Naive thymus-derived CD4-positive, alpha-beta T cell (primary cell): ENCODE measurements around the gene PNLDC1. TPM values are rescaled to one million over a fixed set of nuclear protein-coding genes. Genes with fewer than 3 reads are reported as not detected.
"Not testable (repeated sequence)": the region's sequence is repeated elsewhere in the genome, so short reads cannot be mapped to it uniquely, and the experiment has no call there.

Source experiments
- ATAC-seq: fragments of 150-1000 bp; cut with Tn5 transposase; 2 replicates; pipeline ENCODE4 v1.10.0; 2021; ENCODE audit warnings: mild to moderate bottlenecking, moderate library complexity
- CTCF ChIA-PET: fragments of 350-600 bp; sonication (Branson Sonifier 250); formaldehyde crosslinking; loops from one replicate; lab custom pipeline; 2021; ENCODE audit warnings: antibody characterized with exemption; lab: Charles Lee
- POLR2A ChIA-PET: fragments of 350-600 bp; sonication (Branson Sonifier 250); formaldehyde crosslinking; loops from one replicate; lab custom pipeline; 2021; ENCODE audit warnings: antibody characterized with exemption, inconsistent platforms; lab: Charles Lee
- DNase-seq, 9 donors: peaks; one replicate each; pipeline versions ENCODE4 v3.0.0 to v3.0.0-alpha.2; 2020 to 2022; ENCODE audit warnings: mixed read lengths in 1 of 9
- H3K27ac ChIP-seq: one replicate; pipeline ENCODE4 v1.7.0; 2013; ENCODE audit warnings: mild to moderate bottlenecking, low read depth, low read length, moderate library complexity
- H3K27me3 ChIP-seq, 2 donors: one replicate each; pipeline ENCODE4 v1.7.0; 2013; ENCODE audit warnings: low read length in 2 of 2, mild to moderate bottlenecking in 2 of 2, moderate library complexity in 2 of 2; ENCODE audit not compliant: control insufficient read depth in 2 of 2, insufficient read depth in 2 of 2
- H3K36me3 ChIP-seq, 3 experiments: 1 replicate in 2 of 3; 2 replicates in 1 of 3; pipeline ENCODE4 v1.7.0; 2013; ENCODE audit warnings: low read length in 3 of 3, mild to moderate bottlenecking in 3 of 3, moderate library complexity in 1 of 3; ENCODE audit not compliant: insufficient read depth in 3 of 3, control insufficient read depth in 2 of 3
- H3K4me1 ChIP-seq, 2 donors: one replicate each; pipeline ENCODE4 v1.7.0; 2013; ENCODE audit warnings: low read length in 2 of 2, mild to moderate bottlenecking in 2 of 2, moderate library complexity in 1 of 2; ENCODE audit not compliant: control insufficient read depth in 2 of 2, insufficient read depth in 2 of 2
- H3K4me3 ChIP-seq: 2 replicates; pipeline ENCODE4 v1.7.0; 2013; ENCODE audit warnings: mild to moderate bottlenecking, low read length
- H3K9me3 ChIP-seq, 3 experiments: 1 replicate in 2 of 3; 2 replicates in 1 of 3; pipeline ENCODE4 v1.7.0; 2013; ENCODE audit warnings: low read length in 3 of 3; ENCODE audit not compliant: control insufficient read depth in 2 of 3
- H3K27ac Mint-ChIP-seq, 9 donors: one replicate each; pipeline ENCODE4 v1.8.0; 2020 to 2022; ENCODE audit warnings: mixed read lengths in 9 of 9, mild to moderate bottlenecking in 8 of 9, moderate library complexity in 5 of 9, inconsistent platforms in 2 of 9
- H3K27me3 Mint-ChIP-seq, 5 donors: one replicate each; pipeline ENCODE4 v1.8.0; 2021 to 2022; ENCODE audit warnings: mixed read lengths in 5 of 5, mild to moderate bottlenecking in 1 of 5
- H3K36me3 Mint-ChIP-seq, 5 donors: one replicate each; pipeline ENCODE4 v1.8.0; 2020 to 2022; ENCODE audit warnings: mixed read lengths in 5 of 5, mild to moderate bottlenecking in 3 of 5, inconsistent platforms in 1 of 5
- H3K4me1 Mint-ChIP-seq, 7 donors: one replicate each; pipeline ENCODE4 v1.8.0; 2020 to 2022; ENCODE audit warnings: mixed read lengths in 7 of 7, mild to moderate bottlenecking in 3 of 7, inconsistent platforms in 1 of 7
- H3K4me3 Mint-ChIP-seq, 10 donors: one replicate each; pipeline ENCODE4 v1.8.0; 2020 to 2022; ENCODE audit warnings: mild to moderate bottlenecking in 10 of 10, mixed read lengths in 10 of 10, moderate library complexity in 6 of 10, inconsistent platforms in 2 of 10
- H3K9me3 Mint-ChIP-seq, 11 donors: one replicate each; pipeline ENCODE4 v1.8.0; 2020 to 2022; ENCODE audit warnings: mixed read lengths in 11 of 11, mild to moderate bottlenecking in 4 of 11, inconsistent platforms in 1 of 11, moderate library complexity in 1 of 11
- intact Hi-C, 2 donors: fragments of 100-400 bp; cut with micrococcal nuclease; formaldehyde crosslinking; loops; one replicate each; pipeline ENCODE4 v1.15.1; 2023
- polyA plus RNA-seq, 2 donors: library from polyadenylated mRNA; unstranded; fragments of 300-500 nt; fragmentation: Illumina TruSeq; gene quantifications; one replicate each; pipeline ENCODE4 v1.2.3, GENCODE V29; 2021
- total RNA-seq, 6 experiments: library from RNA in 5 of 6; stranded (reverse) in 5 of 6; gene quantifications; 1 replicate in 5 of 6; 2 replicates in 1 of 6; pipeline ENCODE4 v1.2.3 and lab custom pipeline; 2021 to 2026

The PNLDC1 gene
- total and polyA plus RNA-seq, 7 experiments from 2014 or later: 0.73 to 1.4 (median 0.97) TPM; not detected in 4

- intact Hi-C loops: loop anchor here in 1 of 2 donors (10.0 kb wide), 1 partner anchor 107 kb away; the partner anchor contains the start of gene IGF2R
- no peak for DNase-seq
- H3K4me3 ChIP-seq: no peak overlapping the region
- ChIA-PET POLR2A (no interaction called here), CTCF (no interaction called here)
- peaks cover 0 to 39% (median 0%) of the 10 kb centered on the region in 5 donors for H3K27me3 Mint-ChIP-seq
- H3K27ac Mint-ChIP-seq: no peak overlapping the region
- H3K9me3 ChIP-seq: no peaks in the 10 kb centered on the region
- H3K4me3 Mint-ChIP-seq: no peak overlapping the region
- H3K36me3 Mint-ChIP-seq: peaks cover 0 to 8% (median 5%) of the 10 kb centered on the region in 5 donors
- peaks cover 11 to 26% (median 23%) of the 10 kb centered on the region in 7 donors for H3K4me1 Mint-ChIP-seq
- peaks cover 0 to 20% of the 10 kb centered on the region in 2 donors for H3K4me1 ChIP-seq
- no peak for ATAC-seq
- no peaks in the 10 kb centered on the region for H3K36me3 ChIP-seq
- no peak overlapping the region for H3K27ac ChIP-seq
- peaks cover 0 to 16% (median 12%) of the 10 kb centered on the region in 11 donors for H3K9me3 Mint-ChIP-seq
- peaks cover 0 to 7% of the 10 kb centered on the region in 2 donors for H3K27me3 ChIP-seq
Observed at GRCh38 chr6:159858259-159858658, 58.2 kb downstream of the PNLDC1 start.

- CTCF ChIA-PET: no interaction called here
Observed at GRCh38 chr6:159860482-159860881, 60.4 kb downstream of the PNLDC1 start.

GRCh38 chr6:159862103-159862502 lies 62.0 kb downstream of the PNLDC1 start:
- POLR2A ChIA-PET: interaction anchor here (0.7 kb wide), 1 partner anchor 134 kb away, joined by 3 read pairs; no protein-coding TSS in a partner anchor
- Mint-ChIP-seq H3K9me3 (peaks cover 0 to 14% (median 10%) of the 10 kb centered on the region in 11 donors), H3K36me3 (peaks cover 0 to 8% (median 5%) of the 10 kb centered on the region in 5 donors), H3K27ac (peak overlapping the region in 8 of 9 donors; percentile 11 to 83 (median 65)), H3K27me3 (peaks cover 0 to 17% (median 0%) of the 10 kb centered on the region in 5 donors), H3K4me3 (peak overlapping the region; percentile 1 to 75 (median 50)), H3K4me1 (peaks cover 14 to 29% (median 25%) of the 10 kb centered on the region in 7 donors)
- Histone ChIP-seq H3K36me3 (no peaks in the 10 kb centered on the region), H3K4me3 (no peak overlapping the region), H3K27me3 (peaks cover 0 to 7% of the 10 kb centered on the region in 2 donors), H3K4me1 (peaks cover 0 to 20% of the 10 kb centered on the region in 2 donors), H3K9me3 (no peaks in the 10 kb centered on the region), H3K27ac (peak overlapping the region; percentile 4)
- ATAC-seq: peak; percentile 77
- CTCF ChIA-PET: interaction anchor here (0.7 to 0.8 kb wide), 2 partner anchors 125 to 178 kb away, joined by 3 to 4 read pairs; no protein-coding TSS in a partner anchor
- intact Hi-C loops: loop anchor here (2.0 to 10.0 kb wide), 3 partner anchors 183 to 1509 kb away; no protein-coding TSS in a partner anchor
- peak in 7 of 9 donors; percentile 46 to 77 (median 69) for DNase-seq

More at GRCh38 chr6:159860482-159860881, 60.4 kb downstream of the PNLDC1 start:
- Histone ChIP-seq H3K9me3 (no peaks in the 10 kb centered on the region), H3K27me3 (peaks cover 0 to 7% of the 10 kb centered on the region in 2 donors), H3K27ac (no peak overlapping the region), H3K4me3 (no peak overlapping the region), H3K4me1 (peaks cover 0 to 20% of the 10 kb centered on the region in 2 donors), H3K36me3 (no peaks in the 10 kb centered on the region)
- ATAC-seq (no peak), DNase-seq (no peak)
- peaks cover 0 to 8% (median 5%) of the 10 kb centered on the region in 5 donors for H3K36me3 Mint-ChIP-seq
- peaks cover 0 to 28% (median 0%) of the 10 kb centered on the region in 5 donors for H3K27me3 Mint-ChIP-seq
- H3K27ac Mint-ChIP-seq: no peak overlapping the region
- H3K9me3 Mint-ChIP-seq: peaks cover 0 to 16% (median 14%) of the 10 kb centered on the region in 11 donors
- H3K4me1 Mint-ChIP-seq: peaks cover 12 to 29% (median 25%) of the 10 kb centered on the region in 7 donors
- no peak overlapping the region for H3K4me3 Mint-ChIP-seq
- intact Hi-C loops: loop anchor here (5.0 to 10.0 kb wide), 2 partner anchors 184 to 672 kb away; no protein-coding TSS in a partner anchor
- POLR2A ChIA-PET: no interaction called here

GRCh38 chr6:159863341-159863740 lies 63.3 kb downstream of the PNLDC1 start:
- ChIA-PET CTCF (interaction anchor here (0.7 to 1.4 kb wide), 5 partner anchors 210 to 671 kb away, joined by 3 to 7 read pairs (median 3); no protein-coding TSS in a partner anchor), POLR2A (interaction anchor here (0.6 kb wide), 1 partner anchor 153 kb away, joined by 3 read pairs; no protein-coding TSS in a partner anchor)
- peak overlapping the region in 8 of 9 donors; percentile 34 to 83 (median 61) for H3K27ac Mint-ChIP-seq
- not testable (repeated sequence) for H3K36me3 ChIP-seq, H3K9me3 ChIP-seq, H3K27ac ChIP-seq, H3K9me3 Mint-ChIP-seq, ATAC-seq, H3K4me3 ChIP-seq, H3K27me3 Mint-ChIP-seq, H3K27me3 ChIP-seq, H3K36me3 Mint-ChIP-seq
- peak in 6 of 9 donors; percentile 16 to 50 (median 34) for DNase-seq
- intact Hi-C loops: loop anchor here (1.0 to 10.0 kb wide), 7 partner anchors 78 to 1507 kb away; no protein-coding TSS in a partner anchor
- H3K4me1 Mint-ChIP-seq: peaks cover 14 to 29% (median 25%) of the 10 kb centered on the region in 7 donors
- peaks cover 0 to 20% of the 10 kb centered on the region in 2 donors for H3K4me1 ChIP-seq
- H3K4me3 Mint-ChIP-seq: peak overlapping the region in 6 of 10 donors; percentile 18 to 72 (median 48)

GRCh38 chr6:159865226-159865920 lies 65.3 kb downstream of the PNLDC1 start:
- POLR2A ChIA-PET: interaction anchor here (0.7 kb wide), 1 partner anchor 591 kb away, joined by 3 read pairs; no protein-coding TSS in a partner anchor
- peaks cover 0 to 3% (median 0%) of the 10 kb centered on the region in 5 donors for H3K27me3 Mint-ChIP-seq
- Histone ChIP-seq H3K36me3 (no peaks in the 10 kb centered on the region), H3K27ac (no peak overlapping the region), H3K27me3 (peaks cover 0 to 7% of the 10 kb centered on the region in 2 donors), H3K4me1 (peaks cover 0 to 20% of the 10 kb centered on the region in 2 donors), H3K9me3 (no peaks in the 10 kb centered on the region), H3K4me3 (no peak overlapping the region)
- no peak for ATAC-seq
- CTCF ChIA-PET: interaction anchor here (0.7 kb wide), 2 partner anchors 167 to 589 kb away, joined by 3 to 4 read pairs; no protein-coding TSS in a partner anchor
- H3K4me1 Mint-ChIP-seq: peaks cover 14 to 29% (median 25%) of the 10 kb centered on the region in 7 donors
- H3K27ac Mint-ChIP-seq: peak overlapping the region in 1 of 9 donors; percentile 10
- DNase-seq: no peak
- no peak overlapping the region for H3K4me3 Mint-ChIP-seq
- intact Hi-C loops: loop anchor here in 1 of 2 donors (10.0 kb wide), 1 partner anchor 179 kb away; no protein-coding TSS in a partner anchor
- H3K36me3 Mint-ChIP-seq: no peaks in the 10 kb centered on the region
- H3K9me3 Mint-ChIP-seq: peaks cover 0 to 7% (median 0%) of the 10 kb centered on the region in 11 donors
